Measurements from ENCODE around the gene SHANK1. TPM values are rescaled to one million over a fixed set of nuclear protein-coding genes. Genes with fewer than 3 reads are reported as not detected.

Gene SHANK1
- total and polyA plus RNA-seq, 2 of the 13 experiments (the other 11 are each of a cell fraction or from before 2014, with no cell fraction given), result not detected

GRCh38 chr19:50695251-50696093 is 24.1 kb downstream of the SHANK1 start:
- POLR2A ChIA-PET, result no interaction called here
- no peak overlapping the region for H3K27ac ChIP-seq (ENCODE audit: extremely low read length, insufficient read depth, low read length)
- H3K27me3 ChIP-seq (ENCODE audit: control insufficient read depth in 1 of 2, insufficient read depth in 2 of 2, low read length in 2 of 2), result peaks cover 2% of the 10 kb centered on the region in 2 experiments; a peak in 4 of 5 replicates
- H3K36me3 ChIP-seq (replicated peaks in 1 of 2; ENCODE audit: control insufficient read depth in 1 of 2, insufficient read depth in 2 of 2, low read length in 2 of 2), result no peaks in the 10 kb centered on the region
- FAIRE-seq (no peak), DNase-seq (ENCODE audit: low spot score) (no peak), ATAC-seq (peak; percentile 43; the same call in 1 of the 3 replicates)
- no peaks in the 10 kb centered on the region for H3K9me3 ChIP-seq (ENCODE audit: low read length)
- no peak overlapping the region for H2AFZ ChIP-seq (ENCODE audit: low read length)
- H3K4me2 ChIP-seq (ENCODE audit: low read depth, low read length), result no peak overlapping the region
- CTCF ChIA-PET (ENCODE audit: low intra/inter-chr PET ratio, low total read pairs), result no interaction called here
- H3K9ac ChIP-seq (ENCODE audit: insufficient read depth, low read depth, low read length), result no peak overlapping the region
- 4% methylated on average over 22 of the region's 81 CpGs for WGBS (ENCODE audit: low lambda C conversion rate)
- no TSS peak for BruUV-seq (replicated peaks)
- no peaks in the 10 kb centered on the region for H4K20me1 ChIP-seq (ENCODE audit: insufficient read depth, low read length)
- no peaks in the 10 kb centered on the region for H3K4me1 ChIP-seq (ENCODE audit: insufficient read depth, low read length)
- in situ Hi-C loops (cut with HindIII; ENCODE audit: extremely low pct_ligation_motif_present, low pct_unique_long_range_greater_than_20kb), result no loop called here
- intact Hi-C loops (cut with micrococcal nuclease; ENCODE audit: unreplicated experiment), result no loop called here
- no peaks in the 10 kb centered on the region for H3K79me2 ChIP-seq (ENCODE audit: insufficient read depth, low read length)
- no peak overlapping the region for H3K4me3 ChIP-seq (replicated peaks in 1 of 3; ENCODE audit: insufficient read depth in 1 of 3, low read depth in 2 of 3, low read length in 3 of 3)
- TF ChIP-seq ZNF652 (CRISPR knock-in tag; IDR thresholded peaks at IDR 0.05; ENCODE audit: borderline replicate concordance, low read depth) (peak; percentile 81), MXD3 (CRISPR knock-in tag; IDR thresholded peaks at IDR 0.05) (0 out of 2 replicates have a peak, but pooled peaks have one; percentile 36), ZBTB37 (CRISPR knock-in tag; IDR thresholded peaks at IDR 0.05) (no peak), MEIS2 (CRISPR knock-in tag; IDR thresholded peaks at IDR 0.05) (peak; percentile 51; the same call in 1 of the 2 replicates), KDM4B (CRISPR knock-in tag; IDR thresholded peaks at IDR 0.05) (no peak), HOXA5 (CRISPR knock-in tag; IDR thresholded peaks at IDR 0.05) (peak; percentile 38; the same call in 1 of the 2 replicates), ZNF574 (CRISPR knock-in tag; IDR thresholded peaks at IDR 0.05) (peak; percentile 41; the same call in 1 of the 2 replicates), ZBTB43 (CRISPR knock-in tag; conservative IDR thresholded peaks at IDR 0.05) (0 out of 2 replicates have a peak, but pooled peaks have one; percentile 27), REST (IDR thresholded peaks at IDR 0.05; ENCODE audit: borderline replicate concordance in 1 of 2, low read depth in 1 of 2, low read length in 2 of 2) (peak; percentile 59 to 90), MYC (CRISPR knock-in tag; IDR thresholded peaks at IDR 0.05; ENCODE audit: borderline replicate concordance) (peak; percentile 16; the same call in 1 of the 2 replicates), ZNF30 (CRISPR knock-in tag; IDR thresholded peaks at IDR 0.05) (no peak)

Data from HepG2 (cell line).